ENCODE data around the gene PJA1.

Gene PJA1

GRCh38 chrX:69165087-69165651, at the start of gene PJA1:
TSS of gene PJA1 (minus strand) at chrX:69165453. CDS start at chrX:69163073, 2,380 bp downstream.
- DNase-seq = peak; percentile 76
- in situ Hi-C loops (cut with MboI; ENCODE audit: low pct_unique_long_range_greater_than_20kb, low sequenced_read_pairs) = no loop called here

GRCh38 chrX:69214463-69214862, 49.2 kb upstream of the PJA1 start:
- DNase-seq = no peak
- in situ Hi-C loops (cut with MboI; ENCODE audit: low pct_unique_long_range_greater_than_20kb, low sequenced_read_pairs) = no loop called here

GRCh38 chrX:69211701-69212100, 46.4 kb upstream of the PJA1 start:
- DNase-seq = no peak
- in situ Hi-C loops (cut with MboI; ENCODE audit: low pct_unique_long_range_greater_than_20kb, low sequenced_read_pairs) = no loop called here

GRCh38 chrX:69210581-69210980, 45.3 kb upstream of the PJA1 start:
- in situ Hi-C loops (cut with MboI; ENCODE audit: low pct_unique_long_range_greater_than_20kb, low sequenced_read_pairs) = no loop called here
- DNase-seq = no peak

- no peak for DNase-seq
- in situ Hi-C loops (cut with MboI; ENCODE audit: low pct_unique_long_range_greater_than_20kb, low sequenced_read_pairs) = no loop called here
These were observed 42.0 kb upstream of the PJA1 start for GRCh38 chrX:69207216-69207615.

GRCh38 chrX:69203638-69204037, 38.4 kb upstream of the PJA1 start:
- in situ Hi-C loops (cut with MboI; ENCODE audit: low pct_unique_long_range_greater_than_20kb, low sequenced_read_pairs) = no loop called here

GRCh38 chrX:69197690-69198089, 32.4 kb upstream of the PJA1 start:
- no peak for DNase-seq
- in situ Hi-C loops (cut with MboI; ENCODE audit: low pct_unique_long_range_greater_than_20kb, low sequenced_read_pairs) = no loop called here

More at GRCh38 chrX:69203638-69204037, 38.4 kb upstream of the PJA1 start:
- no peak for DNase-seq

- in situ Hi-C loops (cut with MboI; ENCODE audit: low pct_unique_long_range_greater_than_20kb, low sequenced_read_pairs) = no loop called here
- no peak for DNase-seq
These were observed 31.4 kb upstream of the PJA1 start for GRCh38 chrX:69196666-69197065.

GRCh38 chrX:69195810-69196209, 30.6 kb upstream of the PJA1 start:
- in situ Hi-C loops (cut with MboI; ENCODE audit: low pct_unique_long_range_greater_than_20kb, low sequenced_read_pairs) = no loop called here
- DNase-seq = no peak

GRCh38 chrX:69195192-69195591, 29.9 kb upstream of the PJA1 start:
- DNase-seq = no peak
- in situ Hi-C loops (cut with MboI; ENCODE audit: low pct_unique_long_range_greater_than_20kb, low sequenced_read_pairs) = no loop called here

- DNase-seq = no peak
- in situ Hi-C loops (cut with MboI; ENCODE audit: low pct_unique_long_range_greater_than_20kb, low sequenced_read_pairs) = no loop called here
These were observed 27.4 kb upstream of the PJA1 start for GRCh38 chrX:69192603-69193002.

- DNase-seq = no peak
- in situ Hi-C loops (cut with MboI; ENCODE audit: low pct_unique_long_range_greater_than_20kb, low sequenced_read_pairs) = no loop called here
These were observed 24.5 kb upstream of the PJA1 start for GRCh38 chrX:69189576-69190371.

GRCh38 chrX:69186651-69187050, 21.4 kb upstream of the PJA1 start:
- in situ Hi-C loops (cut with MboI; ENCODE audit: low pct_unique_long_range_greater_than_20kb, low sequenced_read_pairs) = no loop called here
- no peak for DNase-seq

GRCh38 chrX:69185886-69186285, 20.6 kb upstream of the PJA1 start:
- in situ Hi-C loops (cut with MboI; ENCODE audit: low pct_unique_long_range_greater_than_20kb, low sequenced_read_pairs) = no loop called here

GRCh38 chrX:69185141-69185540, 19.9 kb upstream of the PJA1 start:
- in situ Hi-C loops (cut with MboI; ENCODE audit: low pct_unique_long_range_greater_than_20kb, low sequenced_read_pairs) = no loop called here
- DNase-seq = no peak

More at GRCh38 chrX:69185886-69186285, 20.6 kb upstream of the PJA1 start:
- DNase-seq = no peak

- in situ Hi-C loops (cut with MboI; ENCODE audit: low pct_unique_long_range_greater_than_20kb, low sequenced_read_pairs) = no loop called here
These were observed 17.6 kb upstream of the PJA1 start for GRCh38 chrX:69182818-69183380.

GRCh38 chrX:69179380-69179911, 14.2 kb upstream of the PJA1 start:
- in situ Hi-C loops (cut with MboI; ENCODE audit: low pct_unique_long_range_greater_than_20kb, low sequenced_read_pairs) = no loop called here
- no peak for DNase-seq

More at GRCh38 chrX:69182818-69183380, 17.6 kb upstream of the PJA1 start:
- DNase-seq = no peak

- in situ Hi-C loops (cut with MboI; ENCODE audit: low pct_unique_long_range_greater_than_20kb, low sequenced_read_pairs) = no loop called here
- DNase-seq = no peak
These were observed 13.3 kb upstream of the PJA1 start for GRCh38 chrX:69178592-69178991.

GRCh38 chrX:69177511-69178162, 12.4 kb upstream of the PJA1 start:
- in situ Hi-C loops (cut with MboI; ENCODE audit: low pct_unique_long_range_greater_than_20kb, low sequenced_read_pairs) = no loop called here

GRCh38 chrX:69176053-69176452, 10.8 kb upstream of the PJA1 start:
- in situ Hi-C loops (cut with MboI; ENCODE audit: low pct_unique_long_range_greater_than_20kb, low sequenced_read_pairs) = no loop called here

More at GRCh38 chrX:69177511-69178162, 12.4 kb upstream of the PJA1 start:
- DNase-seq = no peak

More at GRCh38 chrX:69176053-69176452, 10.8 kb upstream of the PJA1 start:
- no peak for DNase-seq

Data from KBM-7 (cell line).